ENCODE data around the gene CDC42EP5.

The CDC42EP5 gene, protein sequence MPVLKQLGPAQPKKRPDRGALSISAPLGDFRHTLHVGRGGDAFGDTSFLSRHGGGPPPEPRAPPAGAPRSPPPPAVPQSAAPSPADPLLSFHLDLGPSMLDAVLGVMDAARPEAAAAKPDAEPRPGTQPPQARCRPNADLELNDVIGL

DNA sequence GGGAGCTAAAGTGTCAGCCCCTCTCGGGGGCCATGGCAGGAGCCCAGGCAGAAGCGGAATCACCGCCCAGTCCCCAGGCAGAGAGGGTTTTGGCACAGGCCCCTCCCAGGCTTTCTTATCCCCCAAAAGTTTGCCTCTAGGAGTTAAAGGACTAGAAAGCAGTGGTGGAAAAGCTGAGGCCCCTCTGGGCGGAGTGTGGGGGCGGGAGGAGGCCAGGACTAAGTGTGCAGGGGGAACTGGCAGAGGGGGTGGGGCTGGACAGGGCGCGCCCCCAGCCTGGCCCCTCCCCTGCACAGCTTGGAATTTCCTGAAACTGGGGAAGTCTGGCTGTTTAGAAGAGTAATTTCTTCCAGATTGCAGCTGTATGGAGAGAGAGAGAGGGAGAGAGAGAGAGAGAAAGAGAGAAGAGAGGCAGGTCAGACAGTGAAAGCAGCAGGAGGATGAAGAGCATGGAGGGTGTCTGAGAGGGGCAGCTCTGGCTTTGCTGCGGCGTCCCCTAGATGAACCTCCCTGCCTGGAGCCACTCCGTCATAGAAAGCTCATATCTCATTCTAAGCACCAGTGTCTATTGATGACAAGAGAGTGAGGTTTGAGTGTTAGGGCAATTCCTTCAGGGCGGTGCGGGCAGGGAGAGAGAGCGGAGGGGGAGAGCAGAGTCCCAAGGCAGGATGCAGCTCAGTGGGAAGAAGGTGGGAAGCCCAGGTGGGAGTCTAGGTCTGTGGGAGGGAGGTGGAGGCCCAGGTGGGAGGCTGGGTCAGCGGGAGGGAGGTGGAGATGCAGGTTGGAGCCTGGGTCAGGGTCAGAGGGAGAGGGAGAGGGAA lies at the start of gene CDC42EP5:
CDC42EP5 (minus strand) TSS at position 226 of the 821 bp plus-strand sequence. CDS start 7,749 bp downstream, outside the sequence.
- no peaks in the 10 kb centered on the region for H4K20me1 ChIP-seq (ENCODE audit: insufficient read depth, low read length)
- no peaks in the 10 kb centered on the region for H3K4me1 ChIP-seq (ENCODE audit: insufficient read depth, low read length, severe bottlenecking)
- no peak within 1 kb of the TSS for H3K9ac ChIP-seq (ENCODE audit: low read length)
- H3K4me2 ChIP-seq (ENCODE audit: low read length): no peak within 1 kb of the TSS
- TF ChIP-seq, protein P1, sequence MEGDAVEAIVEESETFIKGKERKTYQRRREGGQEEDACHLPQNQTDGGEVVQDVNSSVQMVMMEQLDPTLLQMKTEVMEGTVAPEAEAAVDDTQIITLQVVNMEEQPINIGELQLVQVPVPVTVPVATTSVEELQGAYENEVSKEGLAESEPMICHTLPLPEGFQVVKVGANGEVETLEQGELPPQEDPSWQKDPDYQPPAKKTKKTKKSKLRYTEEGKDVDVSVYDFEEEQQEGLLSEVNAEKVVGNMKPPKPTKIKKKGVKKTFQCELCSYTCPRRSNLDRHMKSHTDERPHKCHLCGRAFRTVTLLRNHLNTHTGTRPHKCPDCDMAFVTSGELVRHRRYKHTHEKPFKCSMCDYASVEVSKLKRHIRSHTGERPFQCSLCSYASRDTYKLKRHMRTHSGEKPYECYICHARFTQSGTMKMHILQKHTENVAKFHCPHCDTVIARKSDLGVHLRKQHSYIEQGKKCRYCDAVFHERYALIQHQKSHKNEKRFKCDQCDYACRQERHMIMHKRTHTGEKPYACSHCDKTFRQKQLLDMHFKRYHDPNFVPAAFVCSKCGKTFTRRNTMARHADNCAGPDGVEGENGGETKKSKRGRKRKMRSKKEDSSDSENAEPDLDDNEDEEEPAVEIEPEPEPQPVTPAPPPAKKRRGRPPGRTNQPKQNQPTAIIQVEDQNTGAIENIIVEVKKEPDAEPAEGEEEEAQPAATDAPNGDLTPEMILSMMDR (IDR thresholded peaks at IDR 0.05; ENCODE audit: low read length): no peak
- TF ChIP-seq EZH2 (IDR thresholded peaks at IDR 0.05; ENCODE audit: borderline replicate concordance, low read length): no peak
- no peaks in the 10 kb centered on the region for H3K9me3 ChIP-seq (ENCODE audit: low read length)
- no peaks in the 10 kb centered on the region for H3K79me2 ChIP-seq (ENCODE audit: insufficient read depth, low read length)
- H3K27me3 ChIP-seq (ENCODE audit: insufficient read depth, low read length): no peaks in the 10 kb centered on the region; the same call in 1 of the 2 replicates
- no peak within 1 kb of the TSS for H2AFZ ChIP-seq (ENCODE audit: low read length)
- H3K36me3 ChIP-seq (ENCODE audit: insufficient read depth, low read length): no peaks in the 10 kb centered on the region
- no peak within 1 kb of the TSS for H3K4me3 ChIP-seq (ENCODE audit: low read depth, low read length, poor library complexity, severe bottlenecking)
- H3K9me2 ChIP-seq (ENCODE audit: low read depth, low read length): no peaks in the 10 kb centered on the region
- no peaks in the 10 kb centered on the region for H3F3A ChIP-seq (ENCODE audit: insufficient read depth, low read length)
- H3K27ac ChIP-seq (ENCODE audit: low read depth, low read length, poor library complexity, severe bottlenecking): no peak within 1 kb of the TSS

DNA sequence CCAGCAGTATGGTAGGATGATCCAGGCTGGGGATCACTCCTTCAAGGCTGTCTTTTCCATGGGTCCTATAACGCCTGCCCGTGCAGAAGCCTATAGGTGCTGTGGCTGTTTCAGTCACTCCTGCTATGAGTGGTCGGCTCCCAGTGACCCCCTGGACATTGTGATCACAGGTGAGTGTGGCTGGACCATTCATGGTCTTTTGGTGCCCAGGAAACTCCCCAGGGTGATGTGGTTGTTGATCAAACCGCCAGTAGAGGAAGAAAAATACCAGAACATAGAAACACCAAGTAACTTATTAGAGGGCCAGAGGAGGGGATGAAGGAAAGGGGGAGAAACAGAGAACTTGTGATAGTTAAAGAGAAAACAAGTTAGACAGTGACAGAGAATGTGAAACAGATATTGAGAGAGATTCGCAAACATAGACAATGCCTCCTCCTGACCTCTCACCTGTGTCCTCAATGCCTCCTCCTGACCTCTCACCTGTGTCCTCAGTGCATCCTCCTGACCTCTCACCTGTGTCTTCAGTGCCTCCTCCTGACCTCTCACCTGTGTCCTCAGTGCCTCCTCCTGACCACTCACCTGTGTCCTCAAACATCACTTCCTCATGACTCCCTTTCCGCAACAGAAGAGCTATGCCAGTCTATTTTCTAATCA lies 48.9 kb upstream of the CDC42EP5 start:
- Histone ChIP-seq H3K27ac (ENCODE audit: low read depth, low read length, poor library complexity, severe bottlenecking) (no peak overlapping the region), H3F3A (ENCODE audit: insufficient read depth, low read length) (no peaks in the 10 kb centered on the region), H3K9me2 (ENCODE audit: low read depth, low read length) (no peaks in the 10 kb centered on the region), H3K79me2 (ENCODE audit: insufficient read depth, low read length) (no peaks in the 10 kb centered on the region), H3K36me3 (ENCODE audit: insufficient read depth, low read length) (no peaks in the 10 kb centered on the region), H3K9me3 (ENCODE audit: low read length) (no peaks in the 10 kb centered on the region), H3K27me3 (ENCODE audit: insufficient read depth, low read length) (no peaks in the 10 kb centered on the region), H3K4me1 (ENCODE audit: insufficient read depth, low read length, severe bottlenecking) (no peaks in the 10 kb centered on the region), H3K4me3 (ENCODE audit: low read depth, low read length, poor library complexity, severe bottlenecking) (no peak overlapping the region), H2AFZ (ENCODE audit: low read length) (no peak overlapping the region), H3K4me2 (ENCODE audit: low read length) (no peak overlapping the region), H4K20me1 (ENCODE audit: insufficient read depth, low read length) (no peaks in the 10 kb centered on the region), H3K9ac (ENCODE audit: low read length) (no peak overlapping the region)
- TF ChIP-seq, protein P1 (IDR thresholded peaks at IDR 0.05; ENCODE audit: low read length): no peak
- TF ChIP-seq EZH2 (IDR thresholded peaks at IDR 0.05; ENCODE audit: borderline replicate concordance, low read length): no peak

DNA sequence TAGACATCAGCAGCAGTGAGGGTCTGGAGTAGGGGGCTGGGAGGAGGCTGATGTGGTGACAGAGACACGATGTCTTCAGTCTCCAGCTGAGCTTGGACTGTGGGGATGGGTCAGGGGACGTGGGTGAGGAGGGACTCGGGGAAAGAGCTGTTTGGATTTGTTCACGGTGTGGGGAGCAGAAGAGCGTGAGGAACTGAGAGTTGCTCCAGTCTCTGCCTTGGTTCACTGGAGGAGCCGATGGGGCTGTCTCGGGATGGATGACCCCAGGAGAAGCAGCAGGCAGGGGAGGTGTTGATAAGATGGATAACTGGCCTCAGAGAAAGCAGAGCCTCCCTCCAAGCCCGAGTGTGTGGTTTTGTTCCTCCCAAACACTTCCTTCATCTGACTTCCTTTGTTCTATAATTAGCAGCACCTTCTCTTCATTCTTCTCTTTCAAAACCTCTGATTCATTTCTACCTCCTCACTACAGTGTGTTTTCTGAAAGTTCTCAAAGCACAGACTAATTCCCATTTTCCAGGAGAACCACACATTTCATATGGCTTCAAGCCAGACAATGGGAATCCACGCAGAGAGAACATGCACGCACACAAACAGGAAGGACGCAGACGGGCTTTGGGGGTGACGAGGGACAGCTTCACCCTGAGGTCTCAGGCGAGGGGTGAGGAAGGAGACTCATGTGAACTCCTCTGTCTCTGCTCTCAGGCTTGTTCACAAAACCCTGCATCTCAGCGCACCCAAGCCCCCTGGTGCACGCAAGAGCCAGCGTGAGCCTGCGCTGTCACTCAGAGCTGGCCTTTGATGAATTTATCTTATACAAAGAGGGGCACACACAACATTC lies 48.1 kb upstream of the CDC42EP5 start:
- Histone ChIP-seq H3K27ac (ENCODE audit: low read depth, low read length, poor library complexity, severe bottlenecking) (no peak overlapping the region), H4K20me1 (ENCODE audit: insufficient read depth, low read length) (no peaks in the 10 kb centered on the region), H3K4me2 (ENCODE audit: low read length) (no peak overlapping the region), H3K27me3 (ENCODE audit: insufficient read depth, low read length) (no peaks in the 10 kb centered on the region), H3K9me2 (ENCODE audit: low read depth, low read length) (no peaks in the 10 kb centered on the region), H3K9ac (ENCODE audit: low read length) (no peak overlapping the region), H3K36me3 (ENCODE audit: insufficient read depth, low read length) (no peaks in the 10 kb centered on the region), H3K9me3 (ENCODE audit: low read length) (no peaks in the 10 kb centered on the region), H2AFZ (ENCODE audit: low read length) (no peak overlapping the region), H3F3A (ENCODE audit: insufficient read depth, low read length) (no peaks in the 10 kb centered on the region), H3K79me2 (ENCODE audit: insufficient read depth, low read length) (no peaks in the 10 kb centered on the region), H3K4me3 (ENCODE audit: low read depth, low read length, poor library complexity, severe bottlenecking) (no peak overlapping the region), H3K4me1 (ENCODE audit: insufficient read depth, low read length, severe bottlenecking) (no peaks in the 10 kb centered on the region)
- TF ChIP-seq, protein P1 (IDR thresholded peaks at IDR 0.05; ENCODE audit: low read length): no peak
- TF ChIP-seq EZH2 (IDR thresholded peaks at IDR 0.05; ENCODE audit: borderline replicate concordance, low read length): no peak

Measured in OCI-LY1 (cell line).